H1 (cell line): ENCODE measurements around the gene ADAM12. TPM values are rescaled to one million over a fixed set of nuclear protein-coding genes. Genes with fewer than 3 reads are reported as not detected.
A peak's percentile ranks its signal among the peaks of the same experiment; 100 is the strongest.

Experiments used
- CTCF ChIA-PET: fragments of 300-600 bp; sonication (Branson Sonifier 250); formaldehyde crosslinking; loops from one replicate; lab custom pipeline; 2021; ENCODE audit not compliant: partially characterized antibody; lab: Charles Lee
- POLR2A ChIA-PET: fragments of 300-600 bp; sonication (Branson Sonifier 250); formaldehyde crosslinking; loops from one replicate; lab custom pipeline; 2021; ENCODE audit warnings: inconsistent platforms; ENCODE audit not compliant: partially characterized antibody; lab: Charles Lee
- DNase-seq, 2 experiments: peaks; one replicate each; pipeline versions ENCODE4 v3.0.0 to v3.0.0-alpha.2; 2010 to 2022; ENCODE audit warnings: low spot score in 2 of 2, low read depth in 1 of 2, mixed read lengths in 1 of 2
- FAIRE-seq: peaks from 2 replicates; lab custom pipeline; 2011; peaks lifted over from hg19 to GRCh38; lab: Jason Lieb, UNC
- H2AFZ ChIP-seq: 2 replicates; pipeline ENCODE4 v1.8.1; 2012; ENCODE audit warnings: low read length, inconsistent platforms
- H2AK5ac ChIP-seq: 2 replicates; pipeline ENCODE4 v1.6.1; 2013; ENCODE audit warnings: low read depth, low read length
- H2BK120ac ChIP-seq: replicated peaks from 2 replicates; pipeline ENCODE3; 2013; ENCODE audit warnings: low read depth, low read length, inconsistent platforms
- H2BK12ac ChIP-seq: 2 replicates; pipeline ENCODE4 v1.6.1; 2013; ENCODE audit warnings: low read depth, low read length
- H2BK15ac ChIP-seq: 2 replicates; pipeline ENCODE4 v1.6.1; 2013; ENCODE audit warnings: low read length
- H2BK20ac ChIP-seq: 2 replicates; pipeline ENCODE4 v1.6.1; 2013; ENCODE audit warnings: low read length
- H2BK5ac ChIP-seq: 2 replicates; pipeline ENCODE4 v1.6.1; 2013; ENCODE audit warnings: low read depth, low read length
- H3K14ac ChIP-seq: 2 replicates; pipeline ENCODE4 v1.6.1; 2013; ENCODE audit warnings: inconsistent platforms; ENCODE audit not compliant: insufficient read length
- H3K18ac ChIP-seq: 2 replicates; pipeline ENCODE4 v1.6.1; 2013; ENCODE audit warnings: low read length; ENCODE audit errors: extremely low read depth
- H3K23ac ChIP-seq: 2 replicates; pipeline ENCODE4 v1.6.1; 2013; ENCODE audit warnings: inconsistent platforms; ENCODE audit not compliant: insufficient read length
- H3K23me2 ChIP-seq: 2 replicates; pipeline ENCODE4 v1.6.1; 2013; ENCODE audit warnings: low read depth, low read length
- H3K27ac ChIP-seq: 2 replicates; pipeline ENCODE4 v1.6.1; 2011; ENCODE audit warnings: low read depth, low read length, inconsistent platforms
- H3K27me3 ChIP-seq, 4 experiments: replicated peaks in 1 of 4; 1 replicate in 1 of 4; 2 replicates in 3 of 4; pipeline versions ENCODE4 v1.6.1 to v1.8.1; 2011 to 2013; ENCODE audit warnings: low read length in 3 of 4, mild to moderate bottlenecking in 3 of 4, inconsistent platforms in 2 of 4, mixed read lengths in 2 of 4, moderate library complexity in 1 of 4; ENCODE audit not compliant: control insufficient read depth in 3 of 4, insufficient read depth in 3 of 4; ENCODE audit errors: extremely low read depth in 1 of 4
- H3K36me3 ChIP-seq, 4 experiments: 2 replicates each; pipeline versions ENCODE4 v1.6.1 to v1.8.1; 2011 to 2013; ENCODE audit warnings: mild to moderate bottlenecking in 4 of 4, low read length in 3 of 4, moderate library complexity in 2 of 4, control low read depth in 1 of 4, inconsistent platforms in 1 of 4; ENCODE audit not compliant: insufficient read depth in 4 of 4, control insufficient read depth in 2 of 4
- H3K4ac ChIP-seq: replicated peaks from 2 replicates; pipeline ENCODE3; 2013; ENCODE audit warnings: low read length, low read depth, mixed read lengths, inconsistent platforms; ENCODE audit not compliant: insufficient read length
- H3K4me1 ChIP-seq, 4 experiments: replicated peaks in 1 of 4; 1 replicate in 1 of 4; 2 replicates in 3 of 4; pipeline versions ENCODE4 v1.6.1 to v1.8.1; 2011 to 2013; ENCODE audit warnings: low read length in 3 of 4, inconsistent platforms in 2 of 4, mixed read lengths in 1 of 4; ENCODE audit not compliant: insufficient read depth in 4 of 4, control insufficient read depth in 3 of 4
- H3K4me2 ChIP-seq, 2 experiments: 2 replicates each; pipeline versions ENCODE4 v1.6.1 to v1.8.1; 2011 to 2013; ENCODE audit warnings: low read depth in 2 of 2, low read length in 2 of 2, control low read depth in 1 of 2, inconsistent platforms in 1 of 2, mild to moderate bottlenecking in 1 of 2; ENCODE audit not compliant: insufficient read depth in 1 of 2
- H3K4me3 ChIP-seq, 4 experiments: fragments of 200-600, 300-600 bp in 1 of 4; sonication (generic), shearing (Covaris generic), sonication (Bioruptor Twin) in 1 of 4; 2 replicates each; pipeline versions ENCODE4 v1.5.1 to v1.8.1; 2011 to 2016; ENCODE audit warnings: low read length in 4 of 4, low read depth in 3 of 4, control low read depth in 2 of 4, inconsistent platforms in 2 of 4, mild to moderate bottlenecking in 2 of 4, mixed read lengths in 1 of 4, moderate library complexity in 1 of 4; ENCODE audit not compliant: insufficient read depth in 2 of 4; ENCODE audit errors: extremely low read depth in 1 of 4
- H3K56ac ChIP-seq: replicated peaks from 2 replicates; pipeline ENCODE3; 2013; ENCODE audit warnings: low read depth, mild to moderate bottlenecking, mixed read lengths, low read length, inconsistent platforms; ENCODE audit not compliant: insufficient read length
- H3K79me1 ChIP-seq: 2 replicates; pipeline ENCODE4 v1.6.1; 2013; ENCODE audit warnings: low read depth, low read length, control low read depth
- H3K79me2 ChIP-seq, 2 experiments: 2 replicates each; pipeline versions ENCODE4 v1.6.1 to v1.8.1; 2012 to 2013; ENCODE audit warnings: low read length in 2 of 2, mild to moderate bottlenecking in 2 of 2, inconsistent platforms in 1 of 2; ENCODE audit not compliant: insufficient read depth in 2 of 2, control insufficient read depth in 1 of 2
- H3K9ac ChIP-seq, 4 experiments: replicated peaks in 1 of 4; 1 replicate in 1 of 4; 2 replicates in 3 of 4; pipeline versions ENCODE4 v1.6.1 to v1.8.1; 2011 to 2013; ENCODE audit warnings: low read depth in 3 of 4, low read length in 3 of 4, control low read depth in 2 of 4, mild to moderate bottlenecking in 2 of 4, moderate library complexity in 2 of 4, inconsistent platforms in 1 of 4; ENCODE audit errors: extremely low read depth in 1 of 4
- H3K9me3 ChIP-seq, 2 experiments: 2 replicates each; pipeline versions ENCODE4 v1.6.1 to v1.8.1; 2012 to 2013; ENCODE audit warnings: mild to moderate bottlenecking in 2 of 2, moderate library complexity in 2 of 2, control low read depth in 1 of 2, inconsistent platforms in 1 of 2, low read depth in 1 of 2, low read length in 1 of 2, mixed read lengths in 1 of 2; ENCODE audit not compliant: insufficient read depth in 2 of 2
- H4K20me1 ChIP-seq, 2 experiments: replicated peaks in 1 of 2; 2 replicates each; pipeline versions ENCODE3 to v1.8.1; 2011 to 2013; ENCODE audit warnings: inconsistent platforms in 2 of 2, low read length in 2 of 2, mild to moderate bottlenecking in 1 of 2; ENCODE audit not compliant: insufficient read depth in 2 of 2, control insufficient read depth in 1 of 2
- H4K5ac ChIP-seq: 2 replicates; pipeline ENCODE4 v1.6.1; 2013; ENCODE audit warnings: low read length, low read depth, mixed read lengths, inconsistent platforms; ENCODE audit not compliant: insufficient read length
- H4K8ac ChIP-seq: 2 replicates; pipeline ENCODE4 v1.8.0; 2013; ENCODE audit warnings: mild to moderate bottlenecking, moderate library complexity, low read length, inconsistent platforms; ENCODE audit not compliant: insufficient read depth; ENCODE audit errors: extremely low read depth
- H4K91ac ChIP-seq: replicated peaks from 2 replicates; pipeline ENCODE3; 2013; ENCODE audit warnings: low read length, mixed read lengths, inconsistent platforms; ENCODE audit not compliant: insufficient read length
- BACH1 ChIP-seq: IDR thresholded peaks from 2 replicates; pipeline ENCODE4 v1.6.1; 2012; ENCODE audit warnings: low read length, improper control_type of control experiment
- CTCF ChIP-seq, 3 experiments: IDR thresholded peaks; 1 replicate in 2 of 3; 2 replicates in 1 of 3; pipeline versions ENCODE4 v1.5.1 to v1.6.1; 2011; ENCODE audit warnings: low read length in 3 of 3, mild to moderate bottlenecking in 3 of 3, inconsistent platforms in 2 of 3, low read depth in 1 of 3, moderate library complexity in 1 of 3; ENCODE audit not compliant: insufficient read depth in 1 of 3; ENCODE audit errors: control extremely low read depth in 1 of 3
- MAFK ChIP-seq: IDR thresholded peaks from 2 replicates; pipeline ENCODE4 v1.6.1; 2012; ENCODE audit warnings: low read depth, mild to moderate bottlenecking, improper control_type of control experiment, low read length
- NANOG ChIP-seq: IDR thresholded peaks from 2 replicates; pipeline ENCODE4 v1.6.1; 2011; ENCODE audit warnings: low read length, low read depth, mild to moderate bottlenecking, inconsistent platforms; ENCODE audit not compliant: insufficient read depth, poor library complexity, severe bottlenecking
- PHF8 ChIP-seq: fragments of 200-600 bp; sonication (generic); conservative IDR thresholded peaks from 2 replicates; pipeline ENCODE4 v1.7.1; 2012; ENCODE audit warnings: low read depth, mild to moderate bottlenecking, inconsistent platforms, low read length, moderate library complexity
- SRF ChIP-seq: IDR thresholded peaks from 2 replicates; pipeline ENCODE4 v1.6.1; 2011; ENCODE audit warnings: mild to moderate bottlenecking, low read depth, low read length, moderate library complexity
- TAF7 ChIP-seq: optimal IDR thresholded peaks from 2 replicates; pipeline ENCODE3; 2011; ENCODE audit warnings: low read depth, mild to moderate bottlenecking, inconsistent platforms, low read length, moderate library complexity, borderline replicate concordance
- TEAD4 ChIP-seq: IDR thresholded peaks from 2 replicates; pipeline ENCODE4 v1.6.1; 2012; ENCODE audit warnings: low read depth, low read length, inconsistent platforms, mixed read lengths
- WGBS, 2 experiments: shearing (Covaris generic) in 1 of 2; methylation state at CpG; one replicate each; pipeline versions ENCODE4 v1.1.6 to v1.1.7; 2013 to 2015; ENCODE audit warnings: low lambda C conversion rate in 2 of 2, mixed read lengths in 2 of 2, inconsistent platforms in 1 of 2, low coverage in 1 of 2, missing lambda C conversion rate in 1 of 2; ENCODE audit not compliant: insufficient replicate concordance in 2 of 2, insufficient coverage in 1 of 2, insufficient read length in 1 of 2; ENCODE audit errors: extremely low coverage in 1 of 2, missing lambda C conversion rate in 1 of 2; 5-methylcytosine and 5-hydroxymethylcytosine counted together
- polyA plus RNA-seq, 7 experiments: library from polyadenylated mRNA; depleted of rRNA in 3 of 7; stranded (reverse) in 5 of 7; unstranded in 2 of 7; fragments of >200 nt in 5 of 7; fragments of 200-250 nt in 2 of 7; gene quantifications; 1 replicate in 5 of 7; 2 replicates in 1 of 7; 4 replicates in 1 of 7; pipeline versions ENCODE4 v1.2.1 to v1.2.3, GENCODE V29; 2011 to 2013; ENCODE audit warnings: missing spikeins in 2 of 7, mixed read lengths in 2 of 7
- total RNA-seq: library from RNA; stranded (reverse); fragmentation: NEBNext Ultra II Directional; extraction: Animal tissue kit (Norgen Biotek cat#: 25700); gene quantifications from 2 replicates; pipeline ENCODE4 v1.2.1, GENCODE V29; 2021

ADAM12 gene
- total and polyA plus RNA-seq, 2 of the 8 experiments (the other 6 are each of a cell fraction or from before 2014, with no cell fraction given) = 0.07 to 0.17 TPM

GRCh38 chr10:126301701-126302475, 86.4 kb downstream of the ADAM12 start:
- Histone ChIP-seq H2BK120ac (no peak overlapping the region), H4K20me1 (no peaks in the 10 kb centered on the region), H3K9ac (no peak overlapping the region), H2BK12ac (no peak overlapping the region), H2BK5ac (no peak overlapping the region), H3K4ac (no peak overlapping the region), H3K14ac (no peak overlapping the region), H3K23me2 (no peaks in the 10 kb centered on the region), H4K5ac (no peak overlapping the region), H3K27me3 (no peaks in the 10 kb centered on the region; a peak in 1 of 7 replicates), H2AK5ac (no peak overlapping the region), H4K8ac (no peak overlapping the region), H3K9me3 (no peaks in the 10 kb centered on the region; a peak in 1 of 4 replicates), H2BK15ac (no peak overlapping the region), H3K18ac (no peak overlapping the region), H3K27ac (no peak overlapping the region), H3K79me1 (no peaks in the 10 kb centered on the region), H3K56ac (no peak overlapping the region), H2AFZ (no peak overlapping the region), H3K4me3 (no peak overlapping the region), H3K36me3 (no peaks in the 10 kb centered on the region), H4K91ac (no peak overlapping the region), H3K4me2 (no peak overlapping the region), H3K79me2 (no peaks in the 10 kb centered on the region), H2BK20ac (no peak overlapping the region), H3K23ac (no peak overlapping the region), H3K4me1 (peaks cover 0 to 2% (median 0%) of the 10 kb centered on the region in 4 experiments; a peak in 1 of 7 replicates)
- WGBS, 2 experiments = 86% methylated on average over 9 of the region's 9 CpGs; no CpG with 5 or more reads in 1 of the 2 experiments
- no peak for DNase-seq
- FAIRE-seq = no peak
- CTCF ChIA-PET = interaction anchor here (1.4 kb wide), 1 partner anchor 166 kb away, joined by 5 read pairs; no protein-coding TSS in a partner anchor
- POLR2A ChIA-PET = no interaction called here
- TF ChIP-seq TEAD4 (no peak), BACH1 (no peak), MAFK (peak; percentile 38; the same call in 1 of the 2 replicates), CTCF (IDR thresholded peaks at IDR 0.05; ENCODE audit: control extremely low read depth in 1 of 3, insufficient read depth in 1 of 3, low read depth in 1 of 3, low read length in 3 of 3) (no peak), PHF8 (no peak), NANOG (no peak), TAF7 (no peak), SRF (no peak)
